Measurements from ENCODE around the gene RFC5.

The RFC5 gene, protein sequence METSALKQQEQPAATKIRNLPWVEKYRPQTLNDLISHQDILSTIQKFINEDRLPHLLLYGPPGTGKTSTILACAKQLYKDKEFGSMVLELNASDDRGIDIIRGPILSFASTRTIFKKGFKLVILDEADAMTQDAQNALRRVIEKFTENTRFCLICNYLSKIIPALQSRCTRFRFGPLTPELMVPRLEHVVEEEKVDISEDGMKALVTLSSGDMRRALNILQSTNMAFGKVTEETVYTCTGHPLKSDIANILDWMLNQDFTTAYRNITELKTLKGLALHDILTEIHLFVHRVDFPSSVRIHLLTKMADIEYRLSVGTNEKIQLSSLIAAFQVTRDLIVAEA

GRCh38 chr12:118016424-118017264 is at the start of gene RFC5:
Gene RFC5 (plus strand): TSS chr12:118016703. CDS start chr12:118016828, 125 bp downstream.
- DNase-seq, result peak; percentile 98
- Mint-ChIP-seq H3K9me3 (no peaks in the 10 kb centered on the region), H3K4me1 (ENCODE audit: low read depth) (peaks cover 27% of the 10 kb centered on the region), H3K27me3 (no peaks in the 10 kb centered on the region), H3K36me3 (ENCODE audit: low read depth) (peaks cover 50% of the 10 kb centered on the region), H3K4me3 (peak within 1 kb of the TSS; percentile 92), H3K27ac (peak within 1 kb of the TSS; percentile 96)

DNA sequence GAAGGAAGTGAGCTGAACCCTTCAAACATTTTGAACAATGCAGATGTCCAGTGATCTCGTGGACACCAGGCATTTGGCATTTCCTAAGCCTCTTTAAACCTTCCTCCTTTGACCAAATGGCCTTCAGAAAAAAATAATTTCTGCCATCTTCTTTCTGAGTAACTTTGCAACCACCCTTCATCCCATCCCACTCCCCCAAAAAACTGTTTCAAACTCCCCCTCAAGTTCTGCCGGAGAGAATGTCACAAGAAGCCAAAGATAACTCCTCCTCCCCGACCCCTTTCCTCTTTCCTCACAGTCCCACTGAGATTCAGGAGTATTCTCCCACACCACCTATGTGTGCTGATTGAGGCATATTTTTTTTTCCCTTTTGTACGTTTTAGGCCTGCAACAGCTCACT is 49.5 kb upstream of the RFC5 start:
- Mint-ChIP-seq H3K27ac (no peak overlapping the region), H3K36me3 (ENCODE audit: low read depth) (peaks cover 3% of the 10 kb centered on the region), H3K27me3 (peaks cover 79% of the 10 kb centered on the region), H3K4me1 (ENCODE audit: low read depth) (peaks cover 8% of the 10 kb centered on the region), H3K4me3 (peak overlapping the region; percentile 22), H3K9me3 (peaks cover 14% of the 10 kb centered on the region)
- DNase-seq, result no peak

GRCh38 chr12:117967512-117967911 is 49.0 kb upstream of the RFC5 start:
- Mint-ChIP-seq H3K27me3 (peaks cover 83% of the 10 kb centered on the region), H3K27ac (no peak overlapping the region), H3K36me3 (ENCODE audit: low read depth) (peaks cover 3% of the 10 kb centered on the region), H3K9me3 (peaks cover 15% of the 10 kb centered on the region), H3K4me3 (peak overlapping the region; percentile 22), H3K4me1 (ENCODE audit: low read depth) (peaks cover 8% of the 10 kb centered on the region)
- DNase-seq, result no peak

GRCh38 chr12:117968151-117968789 is 48.2 kb upstream of the RFC5 start:
- peaks cover 8% of the 10 kb centered on the region for H3K4me1 Mint-ChIP-seq (ENCODE audit: low read depth)
- no peak for DNase-seq
- H3K27me3 Mint-ChIP-seq, result peaks cover 83% of the 10 kb centered on the region
- H3K36me3 Mint-ChIP-seq (ENCODE audit: low read depth), result peaks cover 3% of the 10 kb centered on the region
- H3K4me3 Mint-ChIP-seq, result peak overlapping the region; percentile 81
- no peak overlapping the region for H3K27ac Mint-ChIP-seq
- H3K9me3 Mint-ChIP-seq, result peaks cover 15% of the 10 kb centered on the region

DNA sequence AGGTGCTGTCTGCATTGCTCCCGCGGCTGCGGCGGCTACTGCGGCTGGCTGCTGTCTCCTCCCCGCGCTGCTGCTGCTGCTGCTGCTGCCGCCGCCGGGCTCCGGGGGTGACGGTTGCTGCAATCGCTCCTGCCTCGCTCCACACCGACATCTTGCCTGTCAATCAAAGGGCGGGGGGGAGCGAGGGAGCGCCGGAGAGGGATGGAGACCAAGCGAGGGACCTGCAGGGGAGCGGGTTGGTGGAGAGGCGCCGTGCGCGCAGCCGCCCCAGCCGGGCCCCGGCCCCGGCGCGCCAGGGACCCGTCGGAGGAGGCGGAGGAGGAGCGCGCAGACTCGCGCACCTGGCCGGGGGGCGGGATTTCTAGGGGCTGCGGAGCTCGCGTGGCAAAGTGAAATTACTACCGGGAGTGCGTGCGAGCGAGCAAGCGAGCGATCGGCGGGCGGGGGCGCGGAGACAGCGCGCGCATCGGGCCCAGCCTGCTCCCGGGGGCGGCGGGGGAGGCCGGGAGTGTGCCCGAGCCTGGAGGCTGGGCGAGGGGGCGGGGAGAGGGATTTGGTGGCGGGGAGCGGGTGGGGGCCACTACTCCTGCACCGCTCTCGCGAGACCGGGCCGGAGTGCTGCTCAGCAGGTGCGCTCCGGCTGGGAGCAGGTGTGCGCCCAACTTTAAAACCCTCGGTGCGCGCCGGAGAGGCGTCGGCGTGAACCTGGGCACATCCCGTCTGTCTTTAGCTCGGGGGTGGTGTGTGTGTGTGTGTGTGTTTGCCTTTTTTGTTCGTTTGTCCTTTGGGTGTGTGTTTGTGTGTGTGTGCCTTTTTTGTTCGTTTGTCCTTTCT is 47.5 kb upstream of the RFC5 start, which contains the start of gene KSR2:
Gene KSR2, minus strand, starts transcription at position 165 of the 834 bp plus-strand sequence. CDS start 735 bp downstream, outside the sequence.
- H3K27me3 Mint-ChIP-seq, result peaks cover 86% of the 10 kb centered on the region
- peaks cover 15% of the 10 kb centered on the region for H3K9me3 Mint-ChIP-seq
- peak within 1 kb of the TSS; percentile 81 for H3K4me3 Mint-ChIP-seq
- H3K27ac Mint-ChIP-seq, result no peak within 1 kb of the TSS
- DNase-seq, result peak; percentile 76
- H3K4me1 Mint-ChIP-seq (ENCODE audit: low read depth), result peaks cover 8% of the 10 kb centered on the region
- peaks cover 3% of the 10 kb centered on the region for H3K36me3 Mint-ChIP-seq (ENCODE audit: low read depth)

- Mint-ChIP-seq H3K27me3 (peaks cover 83% of the 10 kb centered on the region), H3K9me3 (peaks cover 15% of the 10 kb centered on the region), H3K4me1 (ENCODE audit: low read depth) (peaks cover 8% of the 10 kb centered on the region), H3K4me3 (no peak overlapping the region), H3K36me3 (ENCODE audit: low read depth) (peaks cover 3% of the 10 kb centered on the region), H3K27ac (no peak overlapping the region)
- no peak for DNase-seq
Observed at GRCh38 chr12:117970334-117970733, 46.2 kb upstream of the RFC5 start.

DNA sequence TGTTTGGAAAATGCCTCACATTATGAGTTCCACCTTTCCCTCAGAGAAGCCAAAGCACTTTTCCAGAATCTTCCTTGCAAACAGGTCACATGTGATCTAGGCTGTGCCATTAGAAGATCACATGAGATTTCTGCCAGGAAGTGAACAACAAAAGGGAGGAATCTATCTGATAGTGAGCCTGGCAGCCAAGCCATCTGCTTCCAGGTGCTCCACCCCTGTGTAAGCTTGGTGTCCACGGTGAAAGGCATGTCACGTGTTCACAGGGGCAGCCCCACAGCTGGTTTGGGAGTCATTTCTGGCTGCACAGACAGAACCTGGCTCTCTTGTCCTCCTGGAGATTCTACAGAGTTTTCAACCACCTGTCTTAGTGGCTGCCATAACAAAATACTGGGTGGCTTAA is 44.2 kb upstream of the RFC5 start:
- no peak overlapping the region for H3K4me3 Mint-ChIP-seq
- DNase-seq, result no peak
- peaks cover 72% of the 10 kb centered on the region for H3K27me3 Mint-ChIP-seq
- peaks cover 3% of the 10 kb centered on the region for H3K36me3 Mint-ChIP-seq (ENCODE audit: low read depth)
- H3K9me3 Mint-ChIP-seq, result peaks cover 15% of the 10 kb centered on the region
- H3K27ac Mint-ChIP-seq, result no peak overlapping the region
- peaks cover 8% of the 10 kb centered on the region for H3K4me1 Mint-ChIP-seq (ENCODE audit: low read depth)

DNA sequence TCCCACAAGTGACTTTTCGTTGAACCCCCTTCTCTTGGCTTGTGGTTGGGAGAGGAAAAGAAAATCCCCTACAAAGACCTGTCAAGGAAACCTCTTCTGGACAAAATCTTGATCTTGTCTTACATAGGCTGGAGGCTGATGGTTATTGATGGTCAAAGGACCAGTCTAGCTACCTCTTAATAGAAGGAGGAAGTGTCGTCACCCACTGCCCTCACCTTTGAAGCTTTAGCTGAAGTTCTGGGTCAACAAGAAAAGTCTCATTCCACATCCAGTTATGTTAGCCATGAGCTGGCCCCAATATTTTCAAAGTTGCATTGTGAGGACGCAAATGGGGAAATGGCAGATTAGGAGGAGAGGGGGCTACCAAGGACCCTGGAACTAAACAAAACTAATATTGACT is 41.5 kb upstream of the RFC5 start:
- Mint-ChIP-seq H3K27ac (no peak overlapping the region), H3K9me3 (peaks cover 15% of the 10 kb centered on the region), H3K36me3 (ENCODE audit: low read depth) (peaks cover 3% of the 10 kb centered on the region), H3K27me3 (peaks cover 63% of the 10 kb centered on the region), H3K4me1 (ENCODE audit: low read depth) (no peaks in the 10 kb centered on the region), H3K4me3 (no peak overlapping the region)
- DNase-seq, result no peak

DNA sequence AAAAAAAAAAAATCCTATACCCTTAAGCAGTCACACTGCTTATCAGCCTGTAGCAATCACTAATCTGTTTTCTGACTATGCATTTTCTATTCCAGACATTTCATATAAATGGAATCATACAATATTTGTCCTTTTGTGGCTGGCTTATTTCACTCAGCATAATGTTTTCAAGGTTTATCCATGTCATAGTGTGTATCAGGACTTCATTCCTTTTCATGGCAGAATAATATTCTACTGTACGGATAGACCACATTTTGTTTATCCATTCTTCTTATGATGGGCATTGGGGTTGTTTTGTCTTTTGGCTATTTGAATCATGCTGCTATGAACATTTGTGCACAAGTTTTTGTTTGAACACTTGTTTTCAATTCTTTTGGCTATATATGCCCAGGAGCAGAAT is 39.1 kb upstream of the RFC5 start:
- Mint-ChIP-seq H3K27ac (no peak overlapping the region), H3K27me3 (peaks cover 46% of the 10 kb centered on the region), H3K9me3 (no peaks in the 10 kb centered on the region), H3K4me1 (ENCODE audit: low read depth) (no peaks in the 10 kb centered on the region), H3K36me3 (ENCODE audit: low read depth) (no peaks in the 10 kb centered on the region), H3K4me3 (no peak overlapping the region)
- no peak for DNase-seq

DNA sequence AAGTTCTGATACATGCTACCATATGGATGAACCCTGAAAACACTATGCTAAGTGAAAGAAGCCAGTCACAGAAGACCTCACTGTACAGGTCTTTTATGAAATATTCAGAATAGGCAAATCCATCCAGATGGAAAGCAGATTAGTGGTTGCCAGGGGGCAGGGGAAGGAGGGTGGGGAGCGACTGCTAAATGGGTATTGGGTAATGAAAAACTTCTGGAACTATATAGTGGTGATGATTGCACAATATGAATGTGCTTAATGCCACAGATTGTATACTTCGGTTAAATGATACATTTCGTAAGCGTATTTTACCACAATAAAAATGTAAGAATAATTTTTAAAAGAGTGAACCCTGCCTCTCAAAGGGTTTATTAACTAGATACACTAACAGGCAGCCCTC is 35.9 kb upstream of the RFC5 start:
- Mint-ChIP-seq H3K4me1 (ENCODE audit: low read depth) (no peaks in the 10 kb centered on the region), H3K27ac (no peak overlapping the region), H3K36me3 (ENCODE audit: low read depth) (no peaks in the 10 kb centered on the region), H3K4me3 (no peak overlapping the region), H3K27me3 (peaks cover 31% of the 10 kb centered on the region), H3K9me3 (no peaks in the 10 kb centered on the region)
- DNase-seq, result no peak

DNA sequence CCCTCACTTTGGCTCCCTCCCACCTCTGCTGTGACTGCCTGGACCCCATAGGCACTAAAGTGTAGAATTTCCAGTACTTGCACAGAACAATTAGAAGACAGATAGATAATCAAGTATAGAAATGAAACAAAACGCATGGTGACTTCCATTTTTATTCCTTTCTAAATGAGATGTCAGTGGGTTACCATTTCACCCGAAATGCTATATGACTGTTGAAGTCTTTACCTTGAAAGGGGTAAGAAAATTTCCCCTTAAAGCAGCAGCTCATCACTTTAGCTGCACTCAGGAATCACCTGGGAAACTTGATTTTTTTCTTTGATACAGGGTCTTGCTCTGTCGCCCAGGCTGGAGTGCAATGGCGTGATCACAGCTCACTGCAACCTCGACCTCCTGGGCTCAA is 35.2 kb upstream of the RFC5 start:
- no peaks in the 10 kb centered on the region for H3K4me1 Mint-ChIP-seq (ENCODE audit: low read depth)
- no peak overlapping the region for H3K4me3 Mint-ChIP-seq
- peaks cover 27% of the 10 kb centered on the region for H3K27me3 Mint-ChIP-seq

GRCh38 chr12:117985182-117985581 is 31.3 kb upstream of the RFC5 start:
- H3K36me3 Mint-ChIP-seq (ENCODE audit: low read depth), result no peaks in the 10 kb centered on the region
- H3K4me3 Mint-ChIP-seq, result no peak overlapping the region
- no peak for DNase-seq
- peaks cover 11% of the 10 kb centered on the region for H3K27me3 Mint-ChIP-seq
- peaks cover 4% of the 10 kb centered on the region for H3K9me3 Mint-ChIP-seq
- peaks cover 7% of the 10 kb centered on the region for H3K4me1 Mint-ChIP-seq (ENCODE audit: low read depth)
- H3K27ac Mint-ChIP-seq, result no peak overlapping the region

More for the DNA sequence above, 35.2 kb upstream of the RFC5 start:
- Mint-ChIP-seq H3K9me3 (no peaks in the 10 kb centered on the region), H3K36me3 (ENCODE audit: low read depth) (no peaks in the 10 kb centered on the region), H3K27ac (no peak overlapping the region)
- no peak for DNase-seq

- H3K4me1 Mint-ChIP-seq (ENCODE audit: low read depth), result peaks cover 7% of the 10 kb centered on the region
- peaks cover 4% of the 10 kb centered on the region for H3K9me3 Mint-ChIP-seq
- H3K36me3 Mint-ChIP-seq (ENCODE audit: low read depth), result no peaks in the 10 kb centered on the region
- peaks cover 11% of the 10 kb centered on the region for H3K27me3 Mint-ChIP-seq
- DNase-seq, result no peak
- no peak overlapping the region for H3K4me3 Mint-ChIP-seq
- H3K27ac Mint-ChIP-seq, result peak overlapping the region; percentile 27
Observed at GRCh38 chr12:117986705-117987469, 29.6 kb upstream of the RFC5 start.

All from activated T-cell treated with anti-CD3 and anti-CD28 coated beads, Interleukin-2, amount 50 U/mL, for 24 hours (primary cell).